Effector memory CD8-positive, alpha-beta T cell (primary cell): ENCODE results near the gene RBBP5.

Experiments
- ATAC-seq: fragments of 150-1000 bp; cut with Tn5 transposase; replicated peaks from 2 replicates; pipeline ENCODE4 v1.10.0; 2021; ENCODE audit warnings: mild to moderate bottlenecking, moderate library complexity
- DNase-seq, 3 experiments: peaks; one replicate each; pipeline ENCODE4 v3.0.0; 2021
- H3K27ac Mint-ChIP-seq, 2 donors: one replicate each; pipeline ENCODE4 v1.8.0; 2022; ENCODE audit warnings: mild to moderate bottlenecking in 2 of 2, mixed read lengths in 2 of 2, moderate library complexity in 2 of 2
- H3K27me3 Mint-ChIP-seq, 2 donors: one replicate each; pipeline ENCODE4 v1.8.0; 2022; ENCODE audit warnings: mixed read lengths in 2 of 2
- H3K36me3 Mint-ChIP-seq: one replicate; pipeline ENCODE4 v1.8.0; 2022; ENCODE audit warnings: mild to moderate bottlenecking, moderate library complexity, mixed read lengths; ENCODE audit not compliant: insufficient read depth
- H3K4me1 Mint-ChIP-seq, 2 donors: one replicate each; pipeline ENCODE4 v1.8.0; 2022; ENCODE audit warnings: low read depth in 2 of 2, mixed read lengths in 2 of 2
- H3K4me3 Mint-ChIP-seq, 2 donors: one replicate each; pipeline ENCODE4 v1.8.0; 2022; ENCODE audit warnings: mild to moderate bottlenecking in 2 of 2, mixed read lengths in 2 of 2, moderate library complexity in 2 of 2
- H3K9me3 Mint-ChIP-seq, 2 donors: one replicate each; pipeline ENCODE4 v1.8.0; 2022; ENCODE audit warnings: mixed read lengths in 2 of 2

RBBP5 gene

DNA sequence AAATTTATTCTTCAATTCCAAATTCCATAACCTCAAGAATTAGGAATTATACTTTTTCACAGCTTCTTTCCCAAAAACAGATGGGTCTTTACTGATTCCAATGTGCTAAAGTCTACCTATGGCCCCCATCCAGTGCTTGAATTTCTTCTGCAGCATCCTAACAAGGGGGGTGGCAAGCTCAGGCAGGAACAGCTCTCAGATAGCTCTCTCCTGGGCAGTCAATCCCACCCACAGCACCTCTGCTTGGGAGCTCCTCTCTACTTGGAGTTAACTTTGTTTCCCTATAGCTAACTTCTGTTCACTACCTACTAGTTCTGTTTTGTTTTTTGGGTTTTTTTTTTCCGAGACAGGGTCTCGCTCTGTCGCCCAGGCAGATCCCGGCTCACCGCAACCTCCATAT lies 12.1 kb downstream of the RBBP5 start:
- Mint-ChIP-seq H3K4me3 (no peak overlapping the region), H3K27ac (no peak overlapping the region), H3K4me1 (peaks cover 9 to 22% of the 10 kb centered on the region in 2 donors), H3K27me3 (no peaks in the 10 kb centered on the region), H3K36me3 (peaks cover 46% of the 10 kb centered on the region), H3K9me3 (no peaks in the 10 kb centered on the region)
- DNase-seq (no peak), ATAC-seq (no peak)

DNA sequence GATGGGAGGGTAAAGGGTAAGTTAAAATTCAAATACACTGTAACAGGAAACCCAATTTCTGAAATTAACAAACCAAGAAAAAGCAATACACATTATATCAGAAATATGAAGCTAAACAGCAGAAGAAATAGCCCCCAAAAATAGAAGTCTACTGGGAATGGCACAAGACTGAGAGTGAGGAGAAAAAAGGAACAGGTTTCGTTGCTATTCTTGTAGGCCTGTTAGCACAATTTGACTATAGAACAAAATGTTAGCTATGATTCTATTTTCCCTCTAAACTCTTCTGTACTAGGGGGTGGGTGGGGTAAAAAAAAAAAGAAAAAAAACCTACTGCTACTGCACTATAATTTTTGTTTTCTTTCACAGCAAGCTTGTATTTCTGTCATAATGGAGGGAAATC lies 12.5 kb downstream of the RBBP5 start:
- no peak overlapping the region for H3K4me3 Mint-ChIP-seq
- no peaks in the 10 kb centered on the region for H3K27me3 Mint-ChIP-seq
- H3K9me3 Mint-ChIP-seq, result no peaks in the 10 kb centered on the region
- ATAC-seq, result no peak
- DNase-seq, result no peak
- no peak overlapping the region for H3K27ac Mint-ChIP-seq
- H3K4me1 Mint-ChIP-seq, result peaks cover 9 to 22% of the 10 kb centered on the region in 2 donors
- peaks cover 46% of the 10 kb centered on the region for H3K36me3 Mint-ChIP-seq

DNA sequence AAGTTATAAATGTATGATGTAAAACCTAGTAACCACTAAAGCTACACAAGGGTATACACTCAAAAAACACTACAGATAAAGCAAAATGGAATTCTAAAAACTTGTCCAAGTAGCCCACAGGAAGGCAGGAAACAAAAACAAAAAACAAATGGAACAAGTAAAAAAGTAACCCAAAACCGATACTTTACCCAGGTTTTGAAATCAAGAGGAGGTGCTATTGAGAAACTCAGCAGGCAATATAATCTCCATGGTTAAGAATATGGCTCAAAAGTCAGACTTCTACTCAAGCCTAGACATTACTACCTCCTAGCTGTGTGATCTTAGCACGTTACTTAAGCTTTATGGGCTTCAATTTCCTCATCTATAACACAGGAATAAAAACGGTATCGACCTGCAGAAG lies 13.3 kb downstream of the RBBP5 start:
- Mint-ChIP-seq H3K36me3 (peaks cover 50% of the 10 kb centered on the region), H3K27me3 (no peaks in the 10 kb centered on the region), H3K4me1 (peaks cover 9 to 22% of the 10 kb centered on the region in 2 donors), H3K4me3 (no peak overlapping the region), H3K27ac (no peak overlapping the region), H3K9me3 (no peaks in the 10 kb centered on the region)
- ATAC-seq (no peak), DNase-seq (no peak)

DNA sequence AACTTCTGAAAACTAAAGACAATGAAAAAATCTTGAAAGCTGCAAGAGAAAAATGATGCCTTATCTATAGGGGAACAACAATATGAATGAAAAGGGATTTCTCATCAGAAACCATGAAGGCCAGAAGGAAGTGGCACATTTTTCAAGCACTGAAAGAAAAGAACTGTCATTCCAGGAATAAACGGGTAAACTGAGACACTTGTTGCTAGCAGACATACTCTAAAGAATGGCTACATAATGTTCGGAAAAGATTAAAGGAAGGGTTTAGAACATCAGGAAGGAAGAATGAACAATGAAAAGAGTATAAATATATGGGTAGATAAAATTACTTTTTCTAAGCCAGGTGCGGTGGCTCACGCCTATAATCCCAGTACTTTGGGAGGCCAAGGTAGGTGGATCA lies 14.5 kb downstream of the RBBP5 start:
- H3K27me3 Mint-ChIP-seq, result no peaks in the 10 kb centered on the region
- DNase-seq (no peak), ATAC-seq (no peak)
- H3K4me3 Mint-ChIP-seq, result no peak overlapping the region
- peak overlapping the region in 1 of 2 donors; percentile 41 for H3K27ac Mint-ChIP-seq
- H3K4me1 Mint-ChIP-seq, result peaks cover 9 to 19% of the 10 kb centered on the region in 2 donors
- no peaks in the 10 kb centered on the region for H3K9me3 Mint-ChIP-seq
- H3K36me3 Mint-ChIP-seq, result peaks cover 56% of the 10 kb centered on the region

DNA sequence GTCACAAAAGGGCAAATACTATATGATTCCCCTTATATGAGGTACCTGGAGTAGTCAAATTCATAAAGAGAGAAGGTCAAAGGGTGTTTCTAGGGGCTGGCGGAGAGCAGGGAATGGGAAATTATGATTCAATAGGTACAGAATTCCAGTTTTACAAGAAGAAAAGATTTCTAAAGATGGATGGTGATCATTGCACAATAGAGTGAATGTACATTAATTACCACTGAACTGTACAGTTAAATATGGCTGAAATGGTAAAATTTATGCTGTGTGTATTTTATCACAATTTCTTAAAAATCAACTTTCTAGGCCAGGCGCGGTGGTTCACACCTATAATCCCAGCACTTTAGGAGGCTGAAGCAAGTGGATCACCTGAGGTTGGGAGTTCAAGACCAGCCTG lies 19.4 kb downstream of the RBBP5 start:
- Mint-ChIP-seq H3K9me3 (no peaks in the 10 kb centered on the region), H3K4me3 (no peak overlapping the region), H3K27me3 (no peaks in the 10 kb centered on the region), H3K27ac (no peak overlapping the region), H3K36me3 (peaks cover 92% of the 10 kb centered on the region), H3K4me1 (peaks cover 3 to 9% of the 10 kb centered on the region in 2 donors)
- ATAC-seq, result no peak
- no peak for DNase-seq

DNA sequence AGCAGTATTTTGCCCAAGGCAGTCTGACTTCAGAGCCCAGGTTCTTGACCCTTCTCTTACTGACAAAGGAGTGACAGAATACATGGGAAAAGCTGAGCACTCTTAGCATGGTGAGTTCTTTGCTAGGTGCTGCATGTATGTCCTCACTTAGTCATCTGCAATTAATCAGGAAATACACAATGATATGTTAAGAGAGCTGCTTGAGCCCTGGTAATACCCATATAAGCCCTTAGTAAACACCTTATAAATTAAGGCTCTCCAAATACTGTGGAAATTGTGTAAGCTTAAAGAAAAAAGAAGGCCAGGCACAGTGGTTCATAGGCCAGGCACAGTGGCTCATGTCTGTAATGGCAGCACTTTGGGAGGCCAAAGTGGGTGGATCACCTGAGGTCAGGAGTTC lies 23.5 kb downstream of the RBBP5 start:
- Mint-ChIP-seq H3K27me3 (no peaks in the 10 kb centered on the region), H3K4me1 (no peaks in the 10 kb centered on the region), H3K9me3 (no peaks in the 10 kb centered on the region), H3K4me3 (no peak overlapping the region), H3K36me3 (peaks cover 97% of the 10 kb centered on the region), H3K27ac (peak overlapping the region in 1 of 2 donors; percentile 78)
- DNase-seq, result no peak
- no peak for ATAC-seq

DNA sequence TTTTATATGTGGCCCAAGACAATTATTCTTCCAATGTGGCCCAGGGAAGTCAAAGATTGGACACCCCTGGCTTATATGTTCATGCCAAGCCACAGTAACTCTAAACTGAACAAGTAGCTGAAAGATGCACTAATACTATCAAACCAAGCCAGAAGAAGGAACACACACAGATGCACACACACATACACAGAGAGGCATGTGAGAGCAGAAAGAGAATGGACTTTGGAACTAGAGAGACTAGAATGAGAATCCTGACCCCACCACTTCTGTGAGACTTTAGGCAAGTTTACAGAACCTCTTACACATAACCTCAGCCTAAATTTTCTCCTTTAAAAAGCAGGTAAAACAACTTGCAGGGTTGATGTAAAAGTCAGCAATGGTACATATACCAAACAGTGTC lies 26.4 kb downstream of the RBBP5 start:
- no peak for DNase-seq
- Mint-ChIP-seq H3K9me3 (no peaks in the 10 kb centered on the region), H3K27me3 (no peaks in the 10 kb centered on the region), H3K4me3 (no peak overlapping the region), H3K4me1 (peaks cover 0 to 2% of the 10 kb centered on the region in 2 donors), H3K27ac (peak overlapping the region in 1 of 2 donors; percentile 20), H3K36me3 (peaks cover 90% of the 10 kb centered on the region)
- ATAC-seq, result no peak

DNA sequence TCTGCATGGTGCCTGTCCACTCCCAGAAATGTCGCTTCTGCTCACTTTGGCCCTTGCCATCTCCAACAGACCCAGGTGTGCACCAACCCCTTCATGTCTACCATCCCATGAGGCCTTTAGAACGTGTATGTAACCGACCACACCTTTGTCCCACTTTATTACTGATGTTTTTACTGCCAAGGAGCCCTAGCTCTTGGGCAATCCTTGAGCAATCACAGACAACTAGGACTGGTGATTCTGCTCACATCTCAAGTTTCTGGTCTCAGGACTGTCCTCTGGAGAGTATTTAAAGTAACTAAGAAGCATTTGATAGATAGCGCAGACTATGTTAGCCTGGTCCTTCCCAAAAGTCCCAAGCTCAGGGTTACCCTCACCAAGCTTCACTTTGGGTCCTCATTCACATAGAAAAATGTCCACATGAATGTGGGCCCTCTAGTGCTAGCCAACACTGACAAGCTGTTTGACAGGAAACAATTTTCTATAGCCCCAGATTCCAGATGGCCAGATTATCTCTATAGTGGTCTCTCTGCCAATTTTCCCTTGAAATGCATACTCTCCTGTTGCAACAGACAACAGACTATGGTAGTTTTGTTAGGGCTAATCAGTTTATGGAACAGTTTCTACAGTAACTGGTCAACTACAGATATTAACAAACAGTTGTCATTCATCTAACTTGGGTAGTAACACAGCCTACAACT lies 30.6 kb downstream of the RBBP5 start:
- Mint-ChIP-seq H3K9me3 (no peaks in the 10 kb centered on the region), H3K4me1 (peaks cover 0 to 3% of the 10 kb centered on the region in 2 donors), H3K36me3 (peaks cover 79% of the 10 kb centered on the region), H3K27me3 (no peaks in the 10 kb centered on the region), H3K27ac (peak overlapping the region in 1 of 2 donors; percentile 6), H3K4me3 (no peak overlapping the region)
- ATAC-seq, result no peak
- no peak for DNase-seq

DNA sequence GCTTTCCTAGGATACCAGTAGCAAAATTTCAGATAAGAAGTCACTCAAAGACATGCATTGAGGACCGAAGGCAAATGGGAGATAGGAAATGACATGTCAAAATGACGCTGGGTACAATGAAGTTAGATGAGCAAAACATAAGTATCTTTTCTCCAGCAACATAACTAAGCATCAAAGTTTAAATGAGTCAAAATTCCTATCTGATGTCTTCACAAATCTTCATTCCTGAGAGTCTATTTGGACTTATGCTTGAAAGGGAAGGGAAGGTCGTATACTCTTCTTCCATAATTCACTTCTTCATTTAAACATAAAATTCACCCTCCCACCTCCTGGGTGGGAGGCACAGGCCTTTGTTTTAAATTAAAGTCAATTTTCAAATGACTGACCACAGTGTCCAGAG lies 33.4 kb downstream of the RBBP5 start:
- H3K27me3 Mint-ChIP-seq, result no peaks in the 10 kb centered on the region
- DNase-seq (no peak), ATAC-seq (no peak)
- no peak overlapping the region for H3K4me3 Mint-ChIP-seq
- peaks cover 76% of the 10 kb centered on the region for H3K36me3 Mint-ChIP-seq
- H3K4me1 Mint-ChIP-seq, result peaks cover 0 to 11% of the 10 kb centered on the region in 2 donors
- peak overlapping the region in 1 of 2 donors; percentile 23 for H3K27ac Mint-ChIP-seq
- no peaks in the 10 kb centered on the region for H3K9me3 Mint-ChIP-seq

DNA sequence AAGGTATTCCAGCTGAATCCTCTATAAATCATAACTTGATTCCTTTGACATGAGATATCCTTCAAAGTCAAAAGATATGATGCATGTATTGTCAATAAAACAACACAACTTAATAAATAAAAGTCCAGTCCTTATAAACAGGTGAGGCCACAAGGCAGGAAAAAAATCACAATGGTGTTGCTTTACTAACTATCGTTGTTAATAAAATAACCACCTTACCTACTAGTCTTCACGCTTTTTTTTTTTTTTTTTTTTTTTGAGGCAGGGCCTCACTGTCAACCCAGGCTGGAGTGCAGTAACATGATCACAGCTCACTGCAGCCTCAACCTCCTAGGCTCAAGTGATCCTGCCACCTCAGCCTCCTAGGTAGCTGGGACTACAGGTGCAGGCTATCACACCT lies 37.4 kb downstream of the RBBP5 start, which contains the start of gene TMEM81:
TMEM81 (minus strand) TSS at position 101 of the 400 bp plus-strand sequence. CDS start 140 bp downstream, outside the sequence.
- peaks cover 49% of the 10 kb centered on the region for H3K36me3 Mint-ChIP-seq
- no peak within 1 kb of the TSS for H3K4me3 Mint-ChIP-seq
- H3K27me3 Mint-ChIP-seq, result no peaks in the 10 kb centered on the region
- ATAC-seq (no peak), DNase-seq (no peak)
- peaks cover 0 to 8% of the 10 kb centered on the region in 2 donors for H3K4me1 Mint-ChIP-seq
- H3K27ac Mint-ChIP-seq, result peak within 1 kb of the TSS in 1 of 2 donors; percentile 59
- H3K9me3 Mint-ChIP-seq, result no peaks in the 10 kb centered on the region

DNA sequence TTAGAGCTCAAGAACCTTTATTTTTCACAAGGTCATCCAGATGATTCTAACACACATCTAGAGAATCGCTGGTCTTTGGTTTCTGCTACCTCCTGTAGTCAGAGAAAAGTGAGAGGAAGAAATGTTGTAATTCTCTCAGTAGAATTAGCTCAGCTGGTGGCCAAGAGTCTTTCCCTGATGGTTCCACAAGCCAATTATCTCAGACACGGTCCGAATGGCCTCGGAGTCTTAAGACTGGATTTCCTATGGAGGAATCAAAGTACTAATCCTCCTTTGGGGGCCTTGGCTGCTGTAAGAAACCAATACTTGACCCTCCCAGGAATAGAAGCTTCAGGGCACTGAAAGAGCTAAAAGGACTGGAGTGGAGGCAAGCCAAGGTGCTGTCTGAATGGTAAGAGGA lies 39.3 kb downstream of the RBBP5 start:
- ATAC-seq (no peak), DNase-seq (no peak)
- Mint-ChIP-seq H3K4me1 (peaks cover 0 to 8% of the 10 kb centered on the region in 2 donors), H3K27me3 (no peaks in the 10 kb centered on the region), H3K4me3 (no peak overlapping the region), H3K9me3 (no peaks in the 10 kb centered on the region), H3K27ac (no peak overlapping the region), H3K36me3 (peaks cover 33% of the 10 kb centered on the region)

DNA sequence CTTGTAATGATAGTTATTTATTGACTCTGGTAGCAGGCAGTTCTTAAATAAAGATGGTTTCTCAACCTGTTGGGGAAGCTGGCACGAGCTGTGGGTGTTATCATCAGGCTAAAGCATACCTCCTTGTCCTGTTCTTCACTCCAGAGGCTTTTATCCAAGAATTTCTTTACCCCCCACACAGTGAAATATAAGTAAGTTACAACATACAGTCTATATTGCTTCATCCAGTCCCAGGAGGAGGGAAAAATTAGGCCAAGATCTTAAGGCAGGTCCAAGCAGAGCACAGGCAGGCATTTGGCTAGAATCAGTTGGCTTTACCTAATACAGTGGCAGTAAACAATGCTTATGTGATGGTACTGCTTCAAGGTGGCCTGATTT lies 43.9 kb downstream of the RBBP5 start:
- no peaks in the 10 kb centered on the region for H3K9me3 Mint-ChIP-seq
- H3K4me1 Mint-ChIP-seq, result no peaks in the 10 kb centered on the region
- no peaks in the 10 kb centered on the region for H3K27me3 Mint-ChIP-seq
- DNase-seq (no peak), ATAC-seq (no peak)
- H3K4me3 Mint-ChIP-seq, result no peak overlapping the region
- no peak overlapping the region for H3K27ac Mint-ChIP-seq
- no peaks in the 10 kb centered on the region for H3K36me3 Mint-ChIP-seq

DNA sequence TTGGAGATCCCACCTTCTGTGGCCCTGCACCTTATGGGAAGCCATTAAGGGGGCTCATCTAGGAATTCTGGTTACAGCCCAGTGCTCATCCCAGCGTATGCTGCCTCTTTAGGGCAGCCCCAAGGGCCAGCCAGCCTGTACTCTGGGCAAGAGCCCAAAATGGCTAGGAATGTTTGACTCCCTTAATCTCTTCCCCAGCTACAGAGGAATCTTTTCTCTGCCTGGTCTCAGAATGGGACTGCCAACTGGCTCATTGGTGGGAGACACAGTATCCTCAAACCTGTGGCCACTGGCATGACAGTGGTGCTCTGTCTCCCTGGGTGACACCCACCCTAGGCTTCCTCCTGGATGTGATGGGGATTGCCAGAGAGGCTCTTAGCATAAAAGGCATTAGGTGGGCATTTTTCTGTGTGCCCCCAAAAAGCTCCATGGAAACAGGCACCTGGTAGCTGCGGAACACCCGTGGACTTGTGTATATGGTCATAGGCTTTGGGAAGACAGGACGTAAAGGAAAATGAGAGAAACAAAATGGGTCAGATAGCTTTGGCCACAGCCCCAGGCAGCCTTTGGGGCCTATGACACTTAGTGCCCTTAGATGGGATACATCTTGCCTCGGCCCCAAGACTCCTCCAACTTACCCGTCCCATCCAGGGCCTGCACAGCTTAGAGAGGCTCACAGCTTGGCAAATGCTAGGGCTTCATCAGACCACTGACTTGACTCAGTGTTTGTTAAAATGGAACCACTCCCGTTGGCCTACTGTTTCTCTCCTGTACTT lies 44.4 kb downstream of the RBBP5 start:
- no peaks in the 10 kb centered on the region for H3K9me3 Mint-ChIP-seq
- H3K36me3 Mint-ChIP-seq, result no peaks in the 10 kb centered on the region
- ATAC-seq, result no peak
- no peaks in the 10 kb centered on the region for H3K4me1 Mint-ChIP-seq
- H3K27me3 Mint-ChIP-seq, result no peaks in the 10 kb centered on the region
- no peak overlapping the region for H3K27ac Mint-ChIP-seq
- no peak overlapping the region for H3K4me3 Mint-ChIP-seq
- no peak for DNase-seq

DNA sequence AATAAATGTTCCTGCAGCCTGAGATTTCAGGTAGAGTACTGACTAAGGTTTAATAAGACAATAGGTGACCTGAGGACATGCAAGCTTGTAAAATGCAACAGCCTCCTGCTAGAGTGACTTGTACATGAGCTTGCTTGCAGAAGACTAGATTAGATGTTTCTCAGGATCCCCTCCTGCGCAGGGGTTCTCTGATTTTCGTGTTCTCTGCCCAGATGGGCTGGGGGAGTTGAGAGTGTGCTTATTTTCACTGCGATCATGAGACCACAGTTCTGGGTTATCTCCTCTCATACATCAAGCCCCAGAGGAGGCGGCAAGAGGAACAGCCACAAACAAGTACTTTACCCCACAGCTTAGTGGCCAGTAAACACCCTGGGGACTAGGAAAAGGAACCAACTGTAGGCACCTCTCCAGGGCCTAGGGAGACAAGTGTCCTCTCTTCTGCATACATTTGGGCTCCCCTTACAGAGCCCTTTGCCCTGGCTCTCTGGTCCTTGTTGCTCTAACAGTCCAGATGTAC lies 45.5 kb downstream of the RBBP5 start:
- Mint-ChIP-seq H3K27me3 (no peaks in the 10 kb centered on the region), H3K36me3 (no peaks in the 10 kb centered on the region), H3K4me3 (no peak overlapping the region), H3K4me1 (no peaks in the 10 kb centered on the region), H3K9me3 (no peaks in the 10 kb centered on the region), H3K27ac (no peak overlapping the region)
- DNase-seq (no peak), ATAC-seq (no peak)
